ENCODE results near the gene GJA5.

The GJA5 gene

DNA sequence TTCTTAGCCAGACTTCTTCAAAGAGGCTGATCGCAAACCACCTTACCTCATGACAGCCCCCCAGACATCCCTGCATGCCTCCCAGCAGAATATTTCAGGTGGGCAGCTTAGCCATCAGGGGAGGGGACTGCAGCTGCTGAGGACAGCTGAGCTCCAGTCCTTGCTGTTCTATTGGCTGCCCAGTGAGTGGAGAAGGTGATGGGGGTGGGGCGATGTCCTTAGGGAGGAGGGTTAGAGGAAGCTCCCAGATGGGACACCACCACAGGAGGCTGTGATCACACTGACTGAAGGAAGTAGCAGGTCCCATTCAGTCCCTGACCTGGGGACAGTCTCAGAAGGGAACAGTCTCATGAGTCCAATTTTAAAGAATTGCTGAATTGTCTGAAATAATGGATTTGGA lies 38.3 kb downstream of the GJA5 start:
- H3K27ac ChIP-seq (ENCODE audit: low read length) = no peak overlapping the region
- no peak overlapping the region for H3K9ac ChIP-seq (ENCODE audit: low read length)
- no peaks in the 10 kb centered on the region for H3K9me3 ChIP-seq (ENCODE audit: control insufficient read depth, low read depth, low read length)
- H3K27me3 ChIP-seq (ENCODE audit: control insufficient read depth, insufficient read depth, low read length) = no peaks in the 10 kb centered on the region
- H3K4me3 ChIP-seq (ENCODE audit: low read length) = no peak overlapping the region
- peaks cover 17% of the 10 kb centered on the region for H3K4me1 ChIP-seq (ENCODE audit: control insufficient read depth, low read depth, low read length)
- H3K36me3 ChIP-seq (ENCODE audit: control insufficient read depth, low read depth, low read length) = no peaks in the 10 kb centered on the region

DNA sequence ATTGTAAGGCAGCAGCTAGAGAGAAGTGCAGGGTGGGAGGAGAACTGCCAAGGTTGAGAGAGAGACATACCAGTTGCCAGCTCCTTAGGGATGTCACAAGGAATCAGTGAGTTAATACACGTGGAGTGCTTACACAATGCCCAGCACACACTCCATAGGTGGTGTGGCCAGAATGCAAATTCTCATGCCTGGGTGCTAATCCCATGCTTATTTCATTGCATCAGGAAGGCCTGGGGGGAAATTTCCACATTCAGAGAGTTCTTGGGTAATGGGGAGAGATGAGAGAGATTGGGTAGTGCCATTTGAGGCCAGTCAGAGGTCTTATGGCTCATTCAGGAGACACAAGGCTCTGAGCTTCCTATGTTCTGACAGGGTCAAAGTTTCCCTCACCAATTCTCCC lies 38.7 kb downstream of the GJA5 start:
- H3K4me1 ChIP-seq (ENCODE audit: control insufficient read depth, low read depth, low read length) = peaks cover 17% of the 10 kb centered on the region
- H3K9ac ChIP-seq (ENCODE audit: low read length) = no peak overlapping the region
- H3K4me3 ChIP-seq (ENCODE audit: low read length) = no peak overlapping the region
- no peak overlapping the region for H3K27ac ChIP-seq (ENCODE audit: low read length)
- no peaks in the 10 kb centered on the region for H3K9me3 ChIP-seq (ENCODE audit: control insufficient read depth, low read depth, low read length)
- no peaks in the 10 kb centered on the region for H3K36me3 ChIP-seq (ENCODE audit: control insufficient read depth, low read depth, low read length)
- no peaks in the 10 kb centered on the region for H3K27me3 ChIP-seq (ENCODE audit: control insufficient read depth, insufficient read depth, low read length)

DNA sequence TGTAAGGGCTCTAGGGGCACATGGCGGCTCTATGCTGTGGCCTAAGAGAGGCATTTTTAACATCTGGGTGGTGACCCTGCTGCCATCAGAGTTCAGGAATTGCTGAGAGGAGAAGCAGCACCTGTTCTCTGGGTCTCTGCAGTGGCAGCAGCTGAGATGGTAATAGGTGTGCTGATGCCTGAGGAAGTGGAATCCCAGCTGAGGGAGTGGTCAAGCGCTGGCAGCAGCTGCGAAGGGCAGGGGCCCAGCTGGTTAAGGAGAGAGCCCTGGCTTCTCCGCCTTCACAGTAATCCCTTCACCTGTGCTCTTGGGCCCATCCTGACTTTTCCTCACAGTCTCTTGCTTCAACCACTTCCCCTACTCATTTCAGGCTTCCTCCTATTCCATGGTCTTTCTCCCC lies 39.8 kb downstream of the GJA5 start:
- no peaks in the 10 kb centered on the region for H3K9me3 ChIP-seq (ENCODE audit: control insufficient read depth, low read depth, low read length)
- H3K27ac ChIP-seq (ENCODE audit: low read length) = no peak overlapping the region
- H3K4me1 ChIP-seq (ENCODE audit: control insufficient read depth, low read depth, low read length) = peaks cover 5% of the 10 kb centered on the region
- H3K36me3 ChIP-seq (ENCODE audit: control insufficient read depth, low read depth, low read length) = no peaks in the 10 kb centered on the region
- H3K4me3 ChIP-seq (ENCODE audit: low read length) = no peak overlapping the region
- H3K27me3 ChIP-seq (ENCODE audit: control insufficient read depth, insufficient read depth, low read length) = no peaks in the 10 kb centered on the region
- no peak overlapping the region for H3K9ac ChIP-seq (ENCODE audit: low read length)

DNA sequence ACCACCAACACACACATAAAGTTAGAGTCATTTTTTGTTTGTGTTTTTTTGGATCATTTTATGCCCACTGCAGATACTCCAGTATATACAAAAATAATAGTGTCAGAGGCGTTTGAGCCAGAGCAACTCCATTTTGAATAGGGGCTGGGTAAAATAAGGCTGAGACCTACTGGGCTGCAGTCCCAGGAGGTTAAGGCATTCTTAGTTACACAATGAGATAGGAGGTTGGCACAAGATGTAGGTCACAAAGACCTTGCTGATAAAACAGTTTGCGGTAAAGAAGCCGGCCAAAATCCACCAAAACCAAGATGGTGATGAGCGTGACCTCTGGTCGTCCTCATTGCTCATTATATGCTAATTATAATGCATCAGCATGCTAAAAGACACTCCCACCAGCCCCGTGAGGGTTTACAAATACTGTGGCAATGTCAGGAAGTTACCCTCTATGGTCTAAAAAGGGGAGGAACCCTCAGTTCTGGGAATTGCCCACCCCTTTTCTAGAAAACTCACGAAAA lies 40.6 kb downstream of the GJA5 start:
- H3K27me3 ChIP-seq (ENCODE audit: control insufficient read depth, insufficient read depth, low read length) = no peaks in the 10 kb centered on the region
- no peaks in the 10 kb centered on the region for H3K9me3 ChIP-seq (ENCODE audit: control insufficient read depth, low read depth, low read length)
- peaks cover 5% of the 10 kb centered on the region for H3K4me1 ChIP-seq (ENCODE audit: control insufficient read depth, low read depth, low read length)
- no peak overlapping the region for H3K27ac ChIP-seq (ENCODE audit: low read length)
- no peak overlapping the region for H3K9ac ChIP-seq (ENCODE audit: low read length)
- H3K36me3 ChIP-seq (ENCODE audit: control insufficient read depth, low read depth, low read length) = no peaks in the 10 kb centered on the region
- H3K4me3 ChIP-seq (ENCODE audit: low read length) = no peak overlapping the region

DNA sequence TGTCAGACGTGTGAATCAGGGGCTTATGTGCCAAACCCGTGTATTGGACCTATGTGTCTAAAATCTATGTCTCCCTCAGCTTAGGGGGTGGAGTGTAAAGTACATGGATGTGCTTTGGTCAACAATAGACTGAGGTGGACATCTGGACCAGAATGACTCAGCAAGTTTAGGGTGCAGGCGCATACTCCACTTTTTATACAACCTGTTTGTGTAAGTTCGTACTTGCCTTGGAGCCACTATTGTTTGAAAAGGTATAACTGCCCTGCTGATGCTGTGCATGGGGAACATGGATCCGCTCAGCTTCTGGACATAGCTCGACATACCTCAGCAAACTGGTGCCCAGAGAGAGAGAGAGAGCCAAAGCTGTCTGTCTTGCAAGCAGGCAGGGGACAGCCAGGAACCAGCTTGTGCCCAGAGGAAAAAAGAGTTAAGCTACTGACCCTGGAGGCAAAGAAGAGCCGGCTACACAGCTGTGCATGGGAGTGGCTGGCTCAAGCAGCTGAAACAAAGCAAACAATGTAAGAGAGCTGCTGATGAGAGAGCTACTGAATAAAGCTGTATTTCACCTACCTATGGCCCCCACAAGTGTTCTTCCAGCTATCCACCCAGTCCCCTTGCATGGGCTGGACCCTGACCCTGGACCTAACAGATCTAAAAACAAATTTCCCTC lies 41.2 kb downstream of the GJA5 start:
- H3K9ac ChIP-seq (ENCODE audit: low read length) = no peak overlapping the region
- no peaks in the 10 kb centered on the region for H3K36me3 ChIP-seq (ENCODE audit: control insufficient read depth, low read depth, low read length)
- no peaks in the 10 kb centered on the region for H3K27me3 ChIP-seq (ENCODE audit: control insufficient read depth, insufficient read depth, low read length)
- H3K27ac ChIP-seq (ENCODE audit: low read length) = no peak overlapping the region
- no peak overlapping the region for H3K4me3 ChIP-seq (ENCODE audit: low read length)
- no peaks in the 10 kb centered on the region for H3K9me3 ChIP-seq (ENCODE audit: control insufficient read depth, low read depth, low read length)
- H3K4me1 ChIP-seq (ENCODE audit: control insufficient read depth, low read depth, low read length) = peaks cover 5% of the 10 kb centered on the region

DNA sequence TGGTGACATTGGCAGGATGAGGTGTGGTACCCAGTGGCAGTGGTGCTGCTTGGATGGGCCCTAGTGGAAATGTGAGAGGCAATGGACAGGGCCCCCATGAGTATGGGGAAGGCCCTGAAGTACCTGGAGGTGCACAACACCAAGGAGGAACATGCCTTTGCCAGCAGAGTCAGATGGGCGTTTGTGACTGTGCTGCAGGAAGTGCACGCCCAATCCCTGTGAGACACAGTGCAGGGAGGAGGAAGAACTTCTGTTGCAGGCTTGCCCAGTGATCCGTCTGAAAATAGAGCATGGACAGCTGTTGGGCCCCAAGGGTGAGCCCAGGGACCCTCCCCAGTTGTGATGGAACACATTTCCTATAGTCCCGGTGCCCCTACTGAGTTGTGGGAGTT lies 42.7 kb downstream of the GJA5 start:
- Histone ChIP-seq H3K36me3 (ENCODE audit: control insufficient read depth, low read depth, low read length) (no peaks in the 10 kb centered on the region), H3K27me3 (ENCODE audit: control insufficient read depth, insufficient read depth, low read length) (no peaks in the 10 kb centered on the region), H3K9me3 (ENCODE audit: control insufficient read depth, low read depth, low read length) (no peaks in the 10 kb centered on the region), H3K9ac (ENCODE audit: low read length) (no peak overlapping the region), H3K27ac (ENCODE audit: low read length) (no peak overlapping the region), H3K4me3 (ENCODE audit: low read length) (no peak overlapping the region), H3K4me1 (ENCODE audit: control insufficient read depth, low read depth, low read length) (peaks cover 5% of the 10 kb centered on the region)

DNA sequence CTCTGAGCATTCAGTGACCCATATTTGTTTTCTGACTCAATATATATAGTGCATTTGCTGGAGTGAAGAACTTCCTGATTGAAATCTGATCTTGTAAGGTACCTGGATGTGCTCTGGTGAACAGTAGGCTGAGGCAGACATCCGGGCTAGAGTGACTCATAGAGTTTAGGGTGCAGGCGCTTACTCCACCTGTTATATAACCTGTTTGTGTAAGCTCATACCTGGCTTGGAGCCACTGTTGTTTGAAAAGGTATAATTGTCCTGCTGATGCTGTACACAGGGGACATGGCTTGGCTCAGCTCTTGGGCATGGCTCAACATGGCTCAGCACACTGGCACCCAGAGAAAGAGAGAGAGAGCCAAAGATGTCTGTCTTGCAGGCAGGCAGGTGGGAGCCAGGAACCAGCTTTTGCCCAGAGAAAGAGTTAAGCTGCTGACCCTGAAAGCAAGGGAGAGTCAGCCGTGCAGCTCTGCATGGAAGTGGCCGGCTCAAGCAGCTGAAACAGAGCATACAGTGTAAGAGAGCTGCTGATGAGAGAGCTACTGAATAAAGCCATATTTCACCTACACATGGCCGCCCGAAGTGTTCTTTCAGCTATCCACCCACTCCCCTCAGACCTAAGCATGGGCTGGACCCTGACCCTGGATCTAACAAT lies 43.2 kb downstream of the GJA5 start:
- H3K4me1 ChIP-seq (ENCODE audit: control insufficient read depth, low read depth, low read length) = peaks cover 5% of the 10 kb centered on the region

DNA sequence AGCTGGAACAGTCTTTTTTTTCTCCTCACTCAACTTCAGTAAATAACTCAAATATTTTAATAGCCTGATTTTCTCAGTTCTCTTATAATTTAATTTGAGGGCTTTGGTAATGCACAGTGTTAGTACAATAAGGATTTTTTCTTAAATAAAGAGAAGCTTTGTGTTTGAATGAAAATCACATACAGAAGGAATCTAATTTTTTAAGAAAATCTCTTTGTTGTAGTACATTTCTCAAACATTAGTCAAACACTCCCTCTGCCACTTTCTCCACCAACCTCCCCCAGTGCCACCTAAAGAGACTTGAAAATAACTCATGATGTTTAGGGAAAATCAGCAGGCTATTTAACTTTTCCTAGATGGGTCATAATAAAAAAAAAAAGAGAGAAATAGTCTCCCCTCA lies 47.8 kb downstream of the GJA5 start:
- Histone ChIP-seq H3K9ac (ENCODE audit: low read length) (no peak overlapping the region), H3K36me3 (ENCODE audit: control insufficient read depth, low read depth, low read length) (no peaks in the 10 kb centered on the region), H3K4me3 (ENCODE audit: low read length) (no peak overlapping the region), H3K27me3 (ENCODE audit: control insufficient read depth, insufficient read depth, low read length) (no peaks in the 10 kb centered on the region), H3K9me3 (ENCODE audit: control insufficient read depth, low read depth, low read length) (no peaks in the 10 kb centered on the region), H3K4me1 (ENCODE audit: control insufficient read depth, low read depth, low read length) (no peaks in the 10 kb centered on the region), H3K27ac (ENCODE audit: low read length) (no peak overlapping the region)

More for the DNA sequence above, 43.2 kb downstream of the GJA5 start:
- H3K9me3 ChIP-seq (ENCODE audit: control insufficient read depth, low read depth, low read length) = no peaks in the 10 kb centered on the region
- H3K27me3 ChIP-seq (ENCODE audit: control insufficient read depth, insufficient read depth, low read length) = no peaks in the 10 kb centered on the region
- H3K9ac ChIP-seq (ENCODE audit: low read length) = no peak overlapping the region
- no peak overlapping the region for H3K4me3 ChIP-seq (ENCODE audit: low read length)
- H3K36me3 ChIP-seq (ENCODE audit: control insufficient read depth, low read depth, low read length) = no peaks in the 10 kb centered on the region
- no peak overlapping the region for H3K27ac ChIP-seq (ENCODE audit: low read length)

Measured in iPS-18a (cell line).